ELF-1 (cell line): ENCODE data around the gene HSPB6.

ENCODE experiments used
- DNase-seq: peaks from one replicate; pipeline ENCODE4 v3.0.0-alpha.2; 2016; ENCODE audit warnings: low read depth, low spot score

Gene HSPB6

DNA sequence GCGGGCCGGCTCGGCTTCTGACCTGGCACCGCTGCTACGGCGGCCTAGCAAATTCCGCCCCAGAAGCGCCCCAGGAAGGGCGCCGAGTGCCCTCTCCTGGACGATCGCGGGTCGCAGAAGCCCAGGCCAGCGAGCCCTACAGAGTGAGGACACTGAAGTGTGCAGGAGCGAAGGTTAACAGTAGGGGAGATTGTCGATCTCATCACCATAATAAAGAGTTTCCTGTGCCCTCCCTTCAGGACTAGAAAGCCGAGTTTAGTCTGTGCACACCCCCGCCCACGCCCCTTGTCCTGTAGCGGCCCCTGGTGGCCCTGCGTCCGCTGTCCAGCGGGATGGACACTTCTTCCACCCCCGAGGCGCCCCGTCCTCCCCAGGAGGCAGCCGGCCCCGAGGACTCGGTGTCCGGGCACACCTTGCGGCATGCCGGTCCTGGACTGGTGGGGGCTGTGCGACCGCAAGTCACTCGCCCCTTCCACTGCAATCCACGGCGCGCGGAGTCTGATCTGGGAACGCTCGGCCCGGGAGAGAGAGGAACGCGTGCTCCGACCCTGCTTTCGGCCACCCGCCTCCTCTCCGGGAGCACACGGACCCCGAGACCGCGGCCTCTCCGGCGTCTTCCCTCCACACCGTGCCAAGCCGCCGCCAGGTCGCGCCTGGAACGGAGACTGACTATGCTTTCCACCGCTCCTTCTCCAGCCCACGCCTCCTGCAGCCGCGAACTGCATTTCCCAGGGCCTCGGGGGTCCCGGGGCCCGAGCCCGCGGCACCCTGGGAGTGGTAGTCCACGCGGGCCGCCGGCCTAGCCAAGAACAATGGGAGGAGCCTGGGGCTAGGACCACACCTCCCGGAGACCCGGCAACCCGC lies 39.8 kb downstream of the HSPB6 start:
- DNase-seq: peak; percentile 98

GRCh38 chr19:35715981-35716800 lies 40.6 kb downstream of the HSPB6 start:
- DNase-seq: no peak

- DNase-seq: no peak
These were observed 41.4 kb downstream of the HSPB6 start for GRCh38 chr19:35715355-35715809.

- DNase-seq: peak; percentile 43
These were observed 42.1 kb downstream of the HSPB6 start for GRCh38 chr19:35714601-35715354.

DNA sequence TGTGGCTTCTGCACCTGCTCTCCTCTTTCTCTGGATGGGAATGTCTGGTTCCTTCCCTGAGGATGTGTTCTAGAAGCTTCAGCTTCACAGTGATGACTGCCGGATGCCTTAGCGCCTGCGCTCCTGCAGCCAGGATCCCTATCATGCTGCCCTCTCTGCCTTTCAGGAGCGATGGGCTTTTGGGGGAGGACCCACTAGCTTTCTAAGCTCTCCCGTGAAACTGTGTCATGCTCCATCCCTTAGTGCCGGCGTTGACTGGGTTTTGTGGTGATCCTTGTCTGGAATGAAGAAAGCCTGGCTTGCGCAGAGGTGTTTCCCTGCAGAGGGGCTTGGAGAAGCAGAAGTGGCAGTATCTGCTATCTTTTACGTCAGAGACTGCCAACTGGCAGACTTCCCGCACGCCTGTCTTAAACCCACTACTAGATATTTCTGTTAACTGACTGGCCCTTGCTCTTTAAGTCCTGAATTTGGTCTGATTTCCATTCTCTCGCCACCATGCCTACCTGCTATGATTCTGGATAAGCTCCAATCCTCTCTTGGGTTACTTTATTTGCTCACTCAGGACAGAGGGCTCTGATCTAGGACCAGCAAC lies 42.8 kb downstream of the HSPB6 start:
- no peak for DNase-seq

GRCh38 chr19:35713506-35713850 lies 43.4 kb downstream of the HSPB6 start:
- no peak for DNase-seq

DNA sequence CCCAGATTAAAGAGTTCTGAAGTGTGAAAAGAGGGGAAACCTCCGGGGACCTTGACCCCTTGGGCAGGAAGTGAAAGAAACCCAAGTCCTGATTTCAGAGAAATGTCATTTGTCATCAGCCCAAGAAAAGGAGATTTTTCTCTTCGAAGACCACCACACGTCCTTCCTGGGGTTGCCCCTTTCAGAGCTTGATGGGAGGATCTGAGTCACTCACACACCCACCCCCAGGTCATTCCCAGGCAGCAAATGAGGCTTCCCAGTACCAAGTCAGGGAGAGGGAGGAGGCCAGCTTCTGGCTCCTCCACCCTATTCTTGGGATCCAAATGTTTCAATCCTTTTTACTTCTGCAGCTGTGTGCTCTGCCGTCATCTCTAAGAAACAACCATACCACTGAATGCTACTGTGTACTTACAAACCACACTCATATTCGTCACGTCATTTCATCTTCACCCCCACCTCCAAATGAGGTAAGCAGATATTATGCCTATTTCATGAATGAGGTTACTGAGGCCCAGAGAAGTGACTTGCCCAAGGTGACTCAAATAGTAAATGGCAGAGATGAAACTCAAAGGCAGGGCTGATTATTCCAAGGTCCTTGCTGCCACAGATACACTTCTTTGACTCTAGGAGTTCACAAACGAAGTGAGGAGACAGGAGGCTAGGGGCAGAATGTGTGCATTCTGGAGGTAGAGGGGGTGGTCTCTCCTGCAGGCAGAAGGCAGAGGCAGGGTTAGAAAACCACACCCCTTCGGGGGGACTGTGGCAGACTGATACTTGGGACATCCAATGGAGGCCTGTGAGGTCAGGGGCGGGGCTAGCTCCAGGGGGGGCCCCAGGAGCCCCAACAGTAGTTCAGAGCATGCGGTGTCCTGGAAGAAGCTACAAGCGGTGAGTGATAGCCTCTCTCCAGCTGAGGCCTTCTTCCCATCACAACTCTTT lies 44.0 kb downstream of the HSPB6 start:
- no peak for DNase-seq

DNA sequence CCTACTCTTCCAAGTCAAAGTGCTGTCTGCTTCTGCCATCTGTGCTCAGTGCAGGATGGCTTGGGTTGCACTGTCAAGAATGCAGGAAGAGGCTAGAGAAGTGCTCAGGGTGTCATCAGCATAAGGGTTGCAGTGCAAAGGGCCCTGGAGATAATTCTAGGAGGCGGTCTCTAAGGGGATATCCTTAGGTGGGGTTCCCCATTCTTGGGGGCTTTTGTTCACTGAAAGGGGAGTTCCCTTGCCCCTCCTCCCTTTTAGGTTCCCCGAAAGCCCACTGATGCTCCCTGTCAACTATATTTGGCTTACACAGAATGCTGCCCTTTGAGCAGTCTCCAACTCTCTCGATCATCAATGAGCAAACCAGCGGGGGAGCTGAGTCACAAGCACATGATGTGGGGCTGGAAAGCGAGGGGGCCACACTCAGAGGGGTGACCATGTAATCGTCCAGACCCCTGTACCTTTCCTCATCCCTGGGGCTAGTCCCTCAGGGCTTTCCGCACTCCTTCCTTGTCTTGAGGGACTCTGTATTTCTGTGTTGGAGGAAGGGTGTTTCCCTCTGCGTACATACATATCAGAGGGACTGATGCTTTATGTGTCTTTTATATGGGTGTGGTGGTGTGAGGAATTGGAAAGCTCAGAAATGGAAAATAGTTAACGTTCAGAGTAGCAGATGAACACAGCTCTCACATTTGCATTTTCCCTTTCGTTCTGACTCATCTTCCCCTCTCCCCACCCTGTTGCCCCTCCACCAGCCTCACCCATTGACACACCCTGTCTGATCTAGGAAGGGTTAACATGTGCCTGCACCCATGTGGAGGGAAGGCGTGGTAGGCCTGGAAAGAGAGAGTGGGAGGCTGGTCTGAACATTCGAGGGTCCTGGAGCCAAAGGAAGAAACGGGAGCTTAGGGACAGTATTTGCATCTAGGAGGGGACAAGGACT lies 45.8 kb downstream of the HSPB6 start:
- no peak for DNase-seq

DNA sequence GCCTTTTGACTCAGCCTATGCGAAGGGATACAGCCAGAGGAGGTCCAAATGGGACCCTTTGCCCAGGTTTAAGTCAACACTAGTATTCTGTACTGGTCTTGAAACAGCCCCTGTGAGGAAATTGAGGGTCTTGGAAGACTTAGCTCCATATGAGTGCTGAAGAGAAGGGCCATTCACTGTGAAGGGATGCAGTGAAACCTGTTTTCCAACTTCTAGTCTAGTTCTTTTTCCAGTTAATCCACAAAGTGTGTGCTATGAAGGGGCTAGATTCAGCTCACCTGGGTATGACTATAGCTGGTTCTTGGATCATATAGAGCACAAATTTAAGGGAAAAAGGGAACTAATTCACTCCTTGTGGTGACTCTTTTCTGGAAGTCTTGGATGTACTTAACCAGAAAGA lies 48.4 kb downstream of the HSPB6 start:
- no peak for DNase-seq
